GM08714 (cell line): ENCODE measurements around the gene PRORP.

ENCODE experiments used
- H3K4me3 ChIP-seq: fragments of 200-500 bp; sonication (Bioruptor generic); 2 replicates; pipeline ENCODE4 v1.5.1; 2014; ENCODE audit warnings: mild to moderate bottlenecking, low read length, inconsistent platforms
- ZNF274 ChIP-seq: IDR thresholded peaks from 2 replicates; pipeline ENCODE4 v1.6.1; 2012; ENCODE audit warnings: mild to moderate bottlenecking, low read depth, low read length

The PRORP gene

DNA sequence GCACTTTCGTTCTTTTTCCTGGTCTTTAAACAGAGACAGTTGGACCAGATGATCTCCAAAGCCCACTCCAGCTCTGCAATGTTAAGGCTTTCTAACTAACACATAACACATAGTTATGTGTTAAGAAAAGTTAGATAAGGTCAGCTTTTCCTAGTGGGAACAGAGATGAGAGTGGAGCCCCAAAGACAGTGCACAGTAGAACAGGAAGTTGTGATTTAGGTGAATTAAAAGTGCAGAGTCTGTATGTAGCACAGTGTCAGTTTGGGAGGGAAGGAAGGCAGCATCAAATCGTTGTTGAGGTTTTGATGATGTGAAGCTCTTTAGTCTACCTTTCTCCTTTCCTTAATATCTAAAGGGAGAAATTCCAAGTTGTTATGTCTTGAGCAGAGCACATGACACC is 31.7 kb downstream of the PRORP start:
- no peak for TF ChIP-seq ZNF274
- H3K4me3 ChIP-seq: no peak overlapping the region

DNA sequence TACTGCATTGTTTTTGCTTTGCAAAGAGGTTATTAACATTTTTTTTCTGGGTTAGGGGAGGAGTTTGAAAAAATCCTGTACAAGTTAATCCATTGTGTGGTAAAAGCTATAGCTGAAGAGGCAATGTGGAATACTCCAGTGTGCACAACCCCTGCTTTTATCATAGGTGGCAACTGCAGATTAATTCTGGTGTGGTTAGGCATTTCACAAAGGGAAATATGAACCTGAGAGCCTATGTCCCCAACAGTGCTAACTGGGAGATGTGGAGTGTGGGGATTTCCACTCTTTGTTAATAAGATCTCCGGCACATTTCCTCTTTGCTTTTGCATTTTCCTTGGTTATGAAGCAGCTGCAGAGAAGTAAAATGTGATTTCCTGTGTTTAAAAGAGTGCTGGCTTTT is 33.6 kb downstream of the PRORP start:
- H3K4me3 ChIP-seq: peak overlapping the region; percentile 17; the same call in 1 of the 2 replicates
- no peak for TF ChIP-seq ZNF274

DNA sequence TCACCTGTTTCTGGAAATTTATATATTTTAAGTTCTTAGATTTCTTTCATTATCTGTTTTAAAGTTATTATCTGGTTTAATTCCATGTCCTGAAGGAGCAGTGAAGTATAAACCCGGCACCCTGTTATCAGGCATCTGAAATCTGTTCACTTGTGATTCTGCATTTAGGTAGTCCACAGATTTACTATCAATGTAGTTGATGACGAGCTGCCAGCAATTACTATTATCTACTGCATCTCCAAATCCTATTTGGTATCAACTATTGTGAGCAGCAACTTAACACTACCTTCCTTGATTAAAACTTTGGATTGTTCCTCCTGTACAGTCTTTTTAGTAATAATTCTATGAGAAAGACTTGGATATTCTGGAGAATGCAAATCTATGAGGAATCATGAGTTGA is 36.1 kb downstream of the PRORP start:
- TF ChIP-seq ZNF274: no peak
- H3K4me3 ChIP-seq: no peak overlapping the region

DNA sequence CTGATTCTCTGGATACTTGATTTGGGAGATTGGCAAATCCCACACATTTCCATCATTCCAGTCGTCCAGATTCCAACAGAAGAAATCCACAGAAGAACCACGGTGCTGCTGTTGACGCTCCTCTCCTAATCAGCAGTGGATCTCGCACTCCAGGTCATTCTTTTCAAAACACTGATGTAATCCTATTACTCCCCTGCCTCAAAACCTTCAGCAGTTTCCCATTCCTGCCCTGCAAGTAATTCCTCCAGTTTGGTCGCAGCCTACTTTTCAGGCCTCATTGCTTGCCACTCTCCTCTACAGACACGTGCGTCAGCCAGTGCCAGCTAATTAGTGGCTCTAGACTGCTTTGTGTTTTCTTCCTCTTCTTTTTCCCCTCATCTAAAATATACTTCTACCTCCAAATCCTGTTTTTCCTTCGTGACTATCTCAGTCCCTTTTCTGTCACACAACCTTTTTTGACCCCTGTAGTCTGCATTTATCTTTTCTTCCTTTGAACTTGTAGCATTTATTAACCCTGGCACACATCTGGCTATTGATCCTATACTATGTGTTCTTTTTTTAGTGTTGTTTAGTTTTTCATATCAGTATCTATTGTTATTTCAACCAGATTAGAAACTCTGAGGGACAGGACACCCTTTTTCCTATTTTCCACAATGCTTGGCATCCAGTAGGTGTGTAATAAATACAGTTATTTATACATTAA is 36.8 kb downstream of the PRORP start:
- H3K4me3 ChIP-seq: no peak overlapping the region
- no peak for TF ChIP-seq ZNF274

DNA sequence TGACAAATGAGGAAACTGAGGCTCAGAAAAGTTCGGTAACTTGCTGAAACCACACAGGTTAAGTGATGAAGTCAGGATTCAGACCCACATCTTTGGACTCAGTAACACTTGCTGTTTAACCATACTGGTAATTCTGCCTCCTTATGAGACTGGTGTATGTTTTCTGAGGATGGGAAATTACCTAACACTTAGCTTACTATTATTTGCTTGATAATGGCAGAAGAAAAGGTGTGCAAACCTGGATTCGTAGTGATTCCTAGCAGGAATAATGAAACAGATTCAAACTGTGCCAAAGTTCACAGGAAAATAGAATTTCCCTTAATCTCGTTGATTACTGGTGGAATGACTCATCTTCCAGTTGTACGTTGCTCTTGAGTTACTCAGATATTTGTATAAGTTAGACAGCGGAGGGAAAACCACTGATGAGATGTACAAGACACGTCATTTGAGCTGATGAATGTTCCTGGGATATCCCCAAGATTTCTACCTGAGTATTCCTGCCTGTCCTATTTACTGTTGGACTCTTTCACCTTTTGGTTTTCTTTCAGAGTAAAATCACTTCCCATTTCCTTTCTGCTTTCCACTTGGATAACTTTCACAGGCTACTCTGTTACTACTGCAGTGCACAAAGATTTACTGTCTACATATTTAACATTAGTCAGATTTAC is 37.5 kb downstream of the PRORP start:
- H3K4me3 ChIP-seq: no peak overlapping the region
- no peak for TF ChIP-seq ZNF274

DNA sequence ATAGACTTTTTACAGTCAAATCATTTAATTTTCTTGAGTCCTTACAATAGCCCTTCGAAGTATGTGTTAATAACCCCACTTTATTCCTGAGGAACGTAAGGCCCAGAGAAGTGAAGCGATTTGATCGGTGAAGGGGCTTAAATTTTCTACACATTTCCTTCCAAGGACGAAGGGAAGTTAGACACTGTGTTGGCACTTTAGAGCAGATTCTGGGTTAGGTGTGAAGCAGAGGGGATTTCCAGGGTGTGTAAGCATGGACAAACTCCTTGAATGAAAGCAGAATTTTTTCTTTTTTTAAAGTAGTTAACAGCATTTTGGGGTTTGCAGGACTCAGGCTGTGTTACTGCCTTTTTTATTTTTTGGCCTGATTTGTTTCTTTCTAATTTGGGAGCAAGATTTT is 38.9 kb downstream of the PRORP start:
- no peak for TF ChIP-seq ZNF274
- H3K4me3 ChIP-seq: no peak overlapping the region

DNA sequence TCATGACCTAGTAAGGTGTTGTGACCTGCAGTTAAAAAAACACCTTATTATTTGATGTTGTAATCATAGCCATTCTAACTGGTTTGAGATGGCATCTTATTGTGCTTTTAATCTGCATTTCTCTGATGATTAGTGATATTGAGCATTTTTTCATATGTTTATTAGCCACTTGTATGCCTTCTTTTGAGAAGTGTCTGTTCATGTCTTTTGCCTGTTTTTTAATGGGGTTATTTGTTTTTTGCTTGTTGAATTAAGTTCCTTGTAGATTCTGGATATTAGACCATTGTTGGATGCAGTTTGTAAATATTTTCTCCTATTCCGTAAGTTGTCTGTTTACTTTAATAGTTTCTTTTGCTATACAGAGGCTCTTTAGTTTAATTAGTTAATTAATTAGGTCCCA is 41.0 kb downstream of the PRORP start:
- no peak for TF ChIP-seq ZNF274
- H3K4me3 ChIP-seq: no peak overlapping the region

DNA sequence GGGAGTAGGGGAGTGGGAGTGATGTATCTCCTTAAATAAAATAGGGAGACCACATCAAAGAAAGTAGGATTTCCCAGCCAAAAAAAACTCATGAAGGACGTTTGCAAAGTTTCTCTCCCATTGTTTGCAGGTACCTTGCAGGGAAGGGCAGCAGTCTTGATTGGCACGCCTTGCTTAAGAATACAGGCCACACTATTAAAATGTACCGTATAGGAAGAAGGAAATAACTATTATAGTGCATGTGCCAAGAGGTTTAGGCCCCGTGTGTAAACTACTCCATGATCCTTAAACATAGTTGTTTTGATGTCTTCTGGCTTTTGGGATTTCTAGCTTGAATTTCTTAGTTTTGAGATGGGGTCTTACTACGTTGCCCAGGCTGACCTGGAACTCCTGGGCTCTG is 42.5 kb downstream of the PRORP start:
- TF ChIP-seq ZNF274: no peak
- no peak overlapping the region for H3K4me3 ChIP-seq

DNA sequence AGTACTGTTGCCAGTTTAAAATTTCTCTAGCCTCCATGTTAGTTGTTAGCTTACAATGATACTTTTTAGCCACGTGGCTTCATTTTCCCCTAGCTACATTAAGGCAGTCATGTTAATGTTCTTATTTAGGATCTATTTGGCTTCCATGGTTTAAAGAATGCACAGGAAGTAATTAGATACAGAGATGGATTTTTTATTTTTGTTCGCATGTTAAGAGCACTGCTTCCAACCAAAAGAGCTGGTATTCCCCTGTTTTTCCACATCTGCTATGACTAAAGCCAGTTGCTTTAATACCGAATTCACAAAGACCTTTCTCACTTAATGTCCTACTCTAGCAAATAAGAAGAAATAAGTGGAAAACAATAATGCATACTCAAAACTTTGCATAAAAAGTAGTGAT is 45.1 kb downstream of the PRORP start:
- no peak for TF ChIP-seq ZNF274
- no peak overlapping the region for H3K4me3 ChIP-seq
